HG02623 (cell line): ENCODE results near the gene PTPRN2.
"Not testable (repeated sequence)": the region's sequence is repeated elsewhere in the genome, so short reads cannot be mapped to it uniquely, and the experiment has no call there.

Experiments
- ATAC-seq: cut with Tn5 transposase; IDR thresholded peaks from one replicate; pipeline ENCODE4 v1.9.1; 2021; ENCODE audit warnings: moderate library complexity; ENCODE audit not compliant: unreplicated experiment

Gene PTPRN2

GRCh38 chr7:158357898-158358821, 229.5 kb downstream of the PTPRN2 start:
- no peak for ATAC-seq

- no peak for ATAC-seq
Measured at GRCh38 chr7:158357106-158357897, 230.3 kb downstream of the PTPRN2 start.

GRCh38 chr7:158356454-158356853, 231.2 kb downstream of the PTPRN2 start:
- ATAC-seq, result no peak

GRCh38 chr7:158355456-158356065, 232.1 kb downstream of the PTPRN2 start:
- ATAC-seq, result no peak

GRCh38 chr7:158354861-158355260, 232.8 kb downstream of the PTPRN2 start:
- no peak for ATAC-seq

GRCh38 chr7:158353606-158354570, 233.7 kb downstream of the PTPRN2 start:
- no peak for ATAC-seq

GRCh38 chr7:158351899-158352729, 235.5 kb downstream of the PTPRN2 start:
- ATAC-seq, result not testable (repeated sequence)

GRCh38 chr7:158351481-158351880, 236.1 kb downstream of the PTPRN2 start:
- ATAC-seq, result no peak

- ATAC-seq, result no peak
Measured at GRCh38 chr7:158351051-158351450, 236.6 kb downstream of the PTPRN2 start.

GRCh38 chr7:158350166-158350900, 237.3 kb downstream of the PTPRN2 start:
- ATAC-seq, result no peak

GRCh38 chr7:158348446-158348845, 239.2 kb downstream of the PTPRN2 start:
- ATAC-seq, result no peak

- ATAC-seq, result not testable (repeated sequence)
Measured at GRCh38 chr7:158348039-158348438, 239.6 kb downstream of the PTPRN2 start.

- ATAC-seq, result no peak
Measured at GRCh38 chr7:158345731-158346130, 241.9 kb downstream of the PTPRN2 start.

GRCh38 chr7:158344706-158345300, 242.8 kb downstream of the PTPRN2 start:
- ATAC-seq, result no peak

- no peak for ATAC-seq
Measured at GRCh38 chr7:158343936-158344455, 243.6 kb downstream of the PTPRN2 start.

- no peak for ATAC-seq
Measured at GRCh38 chr7:158343526-158343925, 244.1 kb downstream of the PTPRN2 start.

- not testable (repeated sequence) for ATAC-seq
Measured at GRCh38 chr7:158341097-158341496, 246.5 kb downstream of the PTPRN2 start.

- not testable (repeated sequence) for ATAC-seq
Measured at GRCh38 chr7:158336952-158337351, 250.7 kb downstream of the PTPRN2 start.
